GM13976 (cell line): ENCODE data around the gene ABHD16B.

Source experiments
- DNase-seq: peaks from one replicate; pipeline ENCODE4 v3.0.0; 2012; ENCODE audit warnings: low spot score
- in situ Hi-C: fragments of 300-500 bp; cut with MboI; formaldehyde crosslinking; loops from one replicate; pipeline ENCODE4 v1.12.0; 2022; ENCODE audit warnings: low sequenced_read_pairs, mixed read lengths, inconsistent platforms; ENCODE audit not compliant: unreplicated experiment
- TF ChIP-seq, protein P1 (sequence below): IDR thresholded peaks from 2 replicates; pipeline ENCODE4 v1.5.1; 2012; ENCODE audit warnings: borderline replicate concordance, mild to moderate bottlenecking; ENCODE audit not compliant: insufficient read depth; ENCODE audit errors: extremely low read depth, missing control alignments, control extremely low read depth

Gene ABHD16B

DNA sequence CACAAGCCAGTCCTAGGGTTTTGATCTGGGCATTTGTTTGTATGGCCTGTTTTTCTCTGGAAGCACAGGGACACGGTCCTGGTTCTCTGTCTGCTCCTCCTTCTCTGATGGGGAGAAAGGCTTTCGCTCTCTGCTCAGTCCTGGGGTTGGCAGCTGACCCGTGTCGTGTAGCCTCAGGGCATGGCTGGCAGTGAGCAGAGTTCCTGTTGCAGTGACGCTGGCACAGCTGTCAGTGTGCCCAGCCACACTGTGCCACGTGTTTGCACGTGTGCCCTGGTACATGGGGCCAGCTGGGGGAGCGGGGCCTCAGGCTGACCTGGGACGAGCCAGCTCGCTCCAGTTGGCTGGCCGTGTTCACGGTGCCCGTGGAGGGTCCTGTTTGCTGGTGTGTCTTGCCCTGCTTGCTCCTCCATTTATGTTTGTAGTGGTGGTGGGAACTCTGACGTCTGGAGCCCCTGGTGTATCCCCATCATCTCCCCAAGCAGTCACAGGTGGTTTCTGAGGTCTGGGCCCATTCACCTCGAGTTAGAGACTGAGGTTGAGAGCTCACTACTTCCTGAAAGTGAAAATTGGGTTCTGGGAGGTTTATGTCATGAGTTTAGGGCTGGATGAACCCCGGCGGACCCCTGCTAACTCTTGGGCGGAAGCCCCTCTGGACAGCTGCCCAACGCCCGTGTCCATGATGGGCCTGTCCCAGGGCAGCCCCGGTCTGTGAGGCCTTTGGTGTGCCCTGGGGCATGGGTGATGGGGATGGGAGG, 23.4 kb downstream of the ABHD16B start:
- in situ Hi-C loops, result no loop called here
- DNase-seq, result peak; percentile 74
- TF ChIP-seq, protein P1, sequence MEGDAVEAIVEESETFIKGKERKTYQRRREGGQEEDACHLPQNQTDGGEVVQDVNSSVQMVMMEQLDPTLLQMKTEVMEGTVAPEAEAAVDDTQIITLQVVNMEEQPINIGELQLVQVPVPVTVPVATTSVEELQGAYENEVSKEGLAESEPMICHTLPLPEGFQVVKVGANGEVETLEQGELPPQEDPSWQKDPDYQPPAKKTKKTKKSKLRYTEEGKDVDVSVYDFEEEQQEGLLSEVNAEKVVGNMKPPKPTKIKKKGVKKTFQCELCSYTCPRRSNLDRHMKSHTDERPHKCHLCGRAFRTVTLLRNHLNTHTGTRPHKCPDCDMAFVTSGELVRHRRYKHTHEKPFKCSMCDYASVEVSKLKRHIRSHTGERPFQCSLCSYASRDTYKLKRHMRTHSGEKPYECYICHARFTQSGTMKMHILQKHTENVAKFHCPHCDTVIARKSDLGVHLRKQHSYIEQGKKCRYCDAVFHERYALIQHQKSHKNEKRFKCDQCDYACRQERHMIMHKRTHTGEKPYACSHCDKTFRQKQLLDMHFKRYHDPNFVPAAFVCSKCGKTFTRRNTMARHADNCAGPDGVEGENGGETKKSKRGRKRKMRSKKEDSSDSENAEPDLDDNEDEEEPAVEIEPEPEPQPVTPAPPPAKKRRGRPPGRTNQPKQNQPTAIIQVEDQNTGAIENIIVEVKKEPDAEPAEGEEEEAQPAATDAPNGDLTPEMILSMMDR, result no peak

DNA sequence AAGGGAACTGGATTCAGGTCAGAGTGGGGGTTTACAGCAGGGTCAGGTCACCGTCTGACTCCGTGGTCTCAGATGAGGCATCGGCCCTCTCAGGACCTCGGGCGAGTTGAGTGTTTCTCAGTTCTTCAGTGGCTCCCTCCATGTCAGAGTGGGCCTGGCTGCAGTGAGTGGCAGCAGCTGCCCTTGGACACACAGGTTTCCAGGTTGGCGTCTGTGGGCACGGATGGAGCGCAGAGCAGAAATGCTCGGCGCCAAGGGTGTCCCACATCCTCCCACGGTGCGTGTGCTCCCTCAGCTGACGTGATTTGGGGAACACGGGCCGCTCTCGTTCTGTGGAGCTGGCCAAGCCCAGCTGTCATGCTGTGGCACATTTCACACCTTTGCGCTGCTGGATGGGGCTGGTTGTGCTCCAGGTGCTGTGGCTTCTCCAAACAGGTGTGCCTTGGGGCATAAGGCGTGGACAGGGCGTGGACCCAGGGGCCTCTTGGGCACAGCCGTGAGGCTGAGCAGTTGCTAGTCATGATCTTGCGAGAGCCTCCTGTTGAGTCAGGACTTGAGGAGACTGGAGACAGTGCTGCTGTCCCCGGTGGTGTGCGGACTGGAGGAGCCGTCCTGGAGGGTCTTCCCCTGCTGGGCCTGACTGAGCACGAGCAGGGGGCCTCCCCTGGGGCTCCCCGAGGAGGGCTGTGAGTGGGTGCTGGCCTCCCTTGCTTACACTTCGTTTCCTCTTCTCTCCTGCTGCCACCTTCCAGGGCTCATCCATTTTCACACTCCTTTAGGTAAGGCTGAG, 24.2 kb downstream of the ABHD16B start:
- in situ Hi-C loops, result no loop called here
- TF ChIP-seq, protein P1, result no peak
- peak; percentile 76 for DNase-seq

DNA sequence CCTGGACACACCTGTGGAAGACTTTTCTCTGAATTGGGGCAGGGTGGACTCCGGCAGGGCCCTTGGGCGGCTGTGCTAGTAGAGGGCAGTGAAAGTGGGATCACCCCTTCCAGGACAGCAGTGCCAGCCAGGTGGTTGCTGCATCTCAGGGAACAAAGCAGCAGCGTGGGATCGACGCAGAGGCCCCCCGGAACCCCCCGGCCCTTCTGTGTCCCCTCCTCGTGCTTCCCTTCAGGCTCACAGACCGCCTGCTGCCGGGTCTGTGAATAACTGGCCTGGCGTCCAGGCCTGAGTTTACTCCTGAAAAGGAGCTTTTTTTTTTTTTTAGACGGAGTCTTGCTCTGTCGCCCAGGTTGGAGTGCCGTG, 24.7 kb downstream of the ABHD16B start:
- TF ChIP-seq, protein P1, result no peak
- in situ Hi-C loops, result no loop called here
- DNase-seq, result no peak

DNA sequence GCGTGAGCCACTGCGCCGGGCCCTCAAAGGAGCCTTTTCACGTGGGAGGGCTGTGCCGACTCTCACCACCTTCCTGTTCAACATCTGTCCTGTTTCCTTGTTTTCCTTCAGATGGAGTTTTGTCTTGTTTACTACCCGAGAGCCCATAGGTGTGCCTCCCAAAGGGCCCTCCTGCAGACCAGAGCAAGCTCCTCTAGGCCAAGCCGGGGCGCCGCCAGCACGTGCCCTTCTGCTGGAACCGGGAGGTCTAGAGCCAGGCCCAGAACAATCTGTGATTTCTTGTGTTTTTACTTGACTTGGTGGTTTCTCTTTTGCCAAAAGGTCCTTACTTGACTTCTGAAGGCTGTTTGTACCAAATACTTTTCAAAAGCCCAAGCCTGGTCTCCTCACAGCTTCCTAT, 25.6 kb downstream of the ABHD16B start:
- DNase-seq, result no peak
- in situ Hi-C loops, result no loop called here
- TF ChIP-seq, protein P1, result no peak

DNA sequence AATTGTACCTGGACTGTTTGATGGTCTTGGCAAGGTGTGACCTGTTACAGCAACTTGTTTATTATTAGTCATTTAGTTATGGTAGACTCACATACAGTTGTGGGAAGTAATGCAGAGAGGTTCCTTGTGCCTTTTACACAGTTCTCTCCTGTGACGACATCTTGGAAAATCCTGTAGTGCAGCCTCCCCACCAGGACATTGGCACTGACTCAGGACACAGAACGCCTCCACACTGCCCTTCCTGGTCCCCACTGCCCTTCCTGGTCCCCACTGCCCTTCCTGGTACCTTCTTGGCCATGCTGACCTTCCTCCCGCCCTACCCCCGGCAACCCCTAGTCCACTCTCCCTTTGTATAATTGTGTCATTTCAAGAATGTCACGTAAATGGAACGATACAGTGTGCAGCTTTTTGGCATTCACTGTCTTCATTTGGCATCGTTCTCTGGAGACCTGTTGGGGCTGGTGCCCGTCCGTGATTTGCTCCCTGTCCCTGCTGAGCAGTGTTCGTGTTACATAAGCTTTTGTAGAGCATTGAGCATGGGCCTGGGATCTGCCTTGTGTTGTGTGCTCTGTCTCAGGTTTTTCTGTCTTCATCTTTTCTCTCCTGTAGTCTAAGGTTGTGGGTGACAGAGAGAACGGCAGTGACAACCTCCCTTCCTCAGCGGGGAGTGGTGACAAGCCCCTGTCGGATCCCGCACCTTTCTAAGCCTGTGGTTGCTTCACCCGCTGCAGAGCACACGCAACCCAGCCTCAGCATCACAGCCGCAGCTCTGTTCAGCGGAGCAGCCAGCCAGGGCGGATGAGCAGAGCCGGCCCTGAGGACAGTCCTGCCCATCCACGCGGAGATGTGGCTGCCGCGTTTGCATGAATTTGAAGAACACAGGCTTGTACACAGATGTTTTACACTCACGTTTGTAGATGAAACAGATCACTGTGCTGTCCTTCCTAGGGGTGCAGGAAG, 28.2 kb downstream of the ABHD16B start:
- DNase-seq, result no peak
- in situ Hi-C loops, result no loop called here
- TF ChIP-seq, protein P1, result no peak

DNA sequence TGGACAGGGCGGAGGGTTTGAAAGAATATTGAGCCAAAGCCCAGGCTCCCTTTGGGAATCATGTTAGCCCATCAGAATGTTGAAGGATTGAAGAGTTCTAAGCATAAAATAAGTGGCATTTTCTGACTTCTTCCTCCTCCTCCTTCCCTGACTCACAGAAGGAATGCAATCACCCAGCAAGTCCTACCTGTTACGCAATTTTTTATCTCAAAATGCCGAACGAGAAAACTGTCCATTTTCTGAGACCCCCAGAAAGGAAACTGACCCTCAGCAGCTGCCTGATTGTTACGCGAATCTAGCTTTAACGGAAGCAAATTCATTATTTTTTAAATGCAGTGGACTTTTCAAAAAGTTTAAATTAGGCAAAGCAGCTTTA, 28.9 kb downstream of the ABHD16B start:
- in situ Hi-C loops, result no loop called here
- TF ChIP-seq, protein P1, result no peak
- DNase-seq, result no peak
